Keratinocyte (primary cell): ENCODE results near the gene RBSN. TPM values are rescaled to one million over a fixed set of nuclear protein-coding genes. Genes with fewer than 3 reads are reported as not detected.

Source experiments
- DNase-seq: peaks from one replicate; pipeline ENCODE4 v3.0.0-alpha.2; 2011; ENCODE audit warnings: low read depth, missing footprints, low spot score
- FAIRE-seq: peaks from 2 replicates; lab custom pipeline; 2011; peaks lifted over from hg19 to GRCh38; lab: Jason Lieb, UNC
- H2AFZ ChIP-seq: 2 replicates; pipeline ENCODE4 v1.6.0; 2012; ENCODE audit warnings: low read length, control low read depth, inconsistent platforms; ENCODE audit not compliant: control insufficient read depth
- H3K27ac ChIP-seq: 2 replicates; pipeline ENCODE4 v1.5.1; 2011; ENCODE audit warnings: low read length; ENCODE audit not compliant: control insufficient read depth, insufficient read depth
- H3K27me3 ChIP-seq: 3 replicates; pipeline ENCODE4 v1.6.0; 2011; ENCODE audit warnings: low read length; ENCODE audit not compliant: control insufficient read depth, insufficient read depth; ENCODE audit errors: extremely low read depth
- H3K36me3 ChIP-seq, 2 experiments: 2 replicates in 1 of 2; 3 replicates in 1 of 2; pipeline ENCODE4 v1.5.1; 2011; ENCODE audit warnings: low read length in 2 of 2, mild to moderate bottlenecking in 1 of 2; ENCODE audit not compliant: control insufficient read depth in 2 of 2, insufficient read depth in 2 of 2; ENCODE audit errors: extremely low read depth in 1 of 2
- H3K4me1 ChIP-seq: 3 replicates; pipeline ENCODE4 v1.5.1; 2011; ENCODE audit warnings: low read length; ENCODE audit not compliant: control insufficient read depth, insufficient read depth; ENCODE audit errors: extremely low read depth
- H3K4me2 ChIP-seq: 3 replicates; pipeline ENCODE4 v1.6.0; 2011; ENCODE audit warnings: low read depth, low read length; ENCODE audit not compliant: control insufficient read depth, insufficient read depth; ENCODE audit errors: extremely low read depth
- H3K4me3 ChIP-seq, 3 experiments: fragments of 200-600 bp in 1 of 3; sonication (generic) in 1 of 3; 2 replicates in 2 of 3; 3 replicates in 1 of 3; pipeline ENCODE4 v1.5.1; 2011 to 2016; ENCODE audit warnings: low read length in 3 of 3, mild to moderate bottlenecking in 3 of 3, control low read depth in 2 of 3, inconsistent platforms in 1 of 3, low read depth in 1 of 3, mixed read lengths in 1 of 3, mixed run types in 1 of 3, moderate library complexity in 1 of 3; ENCODE audit not compliant: control insufficient read depth in 2 of 3, insufficient read depth in 2 of 3; ENCODE audit errors: extremely low read depth in 1 of 3
- H3K79me2 ChIP-seq: 2 replicates; pipeline ENCODE4 v1.6.0; 2012; ENCODE audit warnings: low read length; ENCODE audit not compliant: control insufficient read depth, insufficient read depth
- H3K9ac ChIP-seq: 3 replicates; pipeline ENCODE4 v1.6.0; 2011; ENCODE audit warnings: low read length; ENCODE audit not compliant: control insufficient read depth, insufficient read depth; ENCODE audit errors: extremely low read depth
- H3K9me1 ChIP-seq: 3 replicates; pipeline ENCODE4 v1.6.0; 2011; ENCODE audit warnings: low read length; ENCODE audit not compliant: control insufficient read depth, insufficient read depth; ENCODE audit errors: extremely low read depth
- H3K9me3 ChIP-seq: 2 replicates; pipeline ENCODE4 v1.5.1; 2012; ENCODE audit warnings: low read depth, low read length; ENCODE audit not compliant: control insufficient read depth
- H4K20me1 ChIP-seq: 3 replicates; pipeline ENCODE4 v1.6.0; 2011; ENCODE audit warnings: low read length; ENCODE audit not compliant: control insufficient read depth, insufficient read depth; ENCODE audit errors: extremely low read depth
- CTCF ChIP-seq, 3 experiments: IDR thresholded peaks in 1 of 3; conservative IDR thresholded peaks in 1 of 3; optimal IDR thresholded peaks in 1 of 3; 2 replicates in 2 of 3; 3 replicates in 1 of 3; pipeline versions ENCODE3 to v1.5.1; 2011; ENCODE audit warnings: low read length in 3 of 3, mild to moderate bottlenecking in 3 of 3, moderate library complexity in 2 of 3, control low read depth in 1 of 3, inconsistent platforms in 1 of 3; ENCODE audit not compliant: insufficient read depth in 2 of 3; ENCODE audit errors: extremely low read depth in 1 of 3
- EZH2 ChIP-seq: IDR thresholded peaks from one replicate; pipeline ENCODE4 v1.6.1; 2012; ENCODE audit warnings: inconsistent platforms, mild to moderate bottlenecking, low read length, moderate library complexity
- dilution Hi-C: fragments of 300-500 bp; cut with MboI; formaldehyde crosslinking; loops from one replicate; pipeline ENCODE4 v1.7.0; 2020; ENCODE audit warnings: low sequenced_read_pairs; ENCODE audit not compliant: extremely low pct_ligation_motif_present
- polyA plus RNA-seq, 5 experiments: library from polyadenylated mRNA; depleted of rRNA in 3 of 5; stranded (reverse) in 3 of 5; stranded (forward) in 1 of 5; unstranded in 1 of 5; fragments of >200 nt; gene quantifications; 1 replicate in 1 of 5; 2 replicates in 3 of 5; 3 replicates in 1 of 5; pipeline versions ENCODE4 v1.2.1 to v1.2.3, GENCODE V29; 2011 to 2012; ENCODE audit warnings: missing spikeins in 2 of 5, low read depth in 1 of 5, low replicate concordance in 1 of 5

RBSN gene
- polyA plus RNA-seq, 1 donor (not counting 4 experiments of a cell fraction or from before 2014, with no cell fraction given), result 8.4 TPM

- H3K4me1 ChIP-seq, result peaks cover 16% of the 10 kb centered on the region
- peak overlapping the region; percentile 96 for H3K9ac ChIP-seq
- no peak for TF ChIP-seq CTCF (optimal IDR thresholded peaks at IDR 0.05 in 1 of 3, IDR thresholded peaks at IDR 0.05 in 1 of 3, conservative IDR thresholded peaks at IDR 0.05 in 1 of 3; ENCODE audit: extremely low read depth in 1 of 3, insufficient read depth in 2 of 3, low read length in 3 of 3)
- TF ChIP-seq EZH2, result no peak
- H3K36me3 ChIP-seq, result no peaks in the 10 kb centered on the region
- dilution Hi-C loops, result no loop called here
- FAIRE-seq (no peak), DNase-seq (no peak)
- H3K9me1 ChIP-seq, result no peaks in the 10 kb centered on the region
- H3K9me3 ChIP-seq, result no peaks in the 10 kb centered on the region
- H4K20me1 ChIP-seq, result no peaks in the 10 kb centered on the region
- peaks cover 31% of the 10 kb centered on the region for H3K79me2 ChIP-seq
- peak overlapping the region; percentile 92 for H3K4me2 ChIP-seq
- no peaks in the 10 kb centered on the region for H3K27me3 ChIP-seq
- peak overlapping the region; percentile 95 to 99 (median 97) for H3K4me3 ChIP-seq
- H2AFZ ChIP-seq, result peak overlapping the region; percentile 98
- peak overlapping the region; percentile 87 for H3K27ac ChIP-seq
These were observed 34.6 kb downstream of the RBSN start for GRCh38 chr3:15064299-15064834.

DNA sequence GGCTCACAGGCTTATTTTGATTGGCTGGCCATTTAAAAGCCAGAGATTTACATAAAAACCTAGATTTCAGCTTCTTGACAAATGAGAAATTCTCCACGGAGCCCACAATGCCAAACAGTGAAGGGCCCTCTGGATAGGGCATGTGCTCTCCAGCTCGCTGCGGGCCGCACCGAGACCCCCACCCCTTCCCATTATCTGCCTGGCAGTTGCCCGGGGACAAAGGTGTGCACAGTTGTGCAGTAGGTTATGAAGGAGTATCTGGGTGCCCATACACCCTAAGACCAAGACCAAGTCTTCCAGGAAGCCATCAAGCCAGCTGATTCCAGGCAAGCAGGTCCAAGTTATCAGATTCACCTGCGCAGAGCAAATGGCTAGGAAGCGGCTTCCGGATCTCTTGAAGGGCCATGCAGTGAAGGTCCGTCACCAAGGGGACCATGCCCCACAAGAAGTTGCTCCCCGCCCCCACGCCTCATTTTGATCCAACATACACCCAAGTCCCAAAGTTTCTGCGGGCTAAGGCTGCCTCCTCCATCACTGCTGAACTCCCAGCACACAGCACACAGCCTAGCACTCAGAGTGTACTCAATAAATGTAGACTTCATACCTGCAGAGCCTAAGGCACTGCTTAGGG lies 35.2 kb downstream of the RBSN start:
- H3K9ac ChIP-seq, result peak overlapping the region; percentile 96
- H3K4me2 ChIP-seq, result peak overlapping the region; percentile 92
- dilution Hi-C loops, result no loop called here
- peak overlapping the region; percentile 95 to 99 (median 97) for H3K4me3 ChIP-seq
- DNase-seq, result no peak
- no peaks in the 10 kb centered on the region for H3K27me3 ChIP-seq
- no peaks in the 10 kb centered on the region for H3K9me3 ChIP-seq
- H3K9me1 ChIP-seq, result no peaks in the 10 kb centered on the region
- no peak for FAIRE-seq
- H4K20me1 ChIP-seq, result no peaks in the 10 kb centered on the region
- peaks cover 3 to 4% of the 10 kb centered on the region in 2 experiments for H3K36me3 ChIP-seq
- TF ChIP-seq EZH2 (no peak), CTCF (optimal IDR thresholded peaks at IDR 0.05 in 1 of 3, IDR thresholded peaks at IDR 0.05 in 1 of 3, conservative IDR thresholded peaks at IDR 0.05 in 1 of 3; ENCODE audit: extremely low read depth in 1 of 3, insufficient read depth in 2 of 3, low read length in 3 of 3) (no peak)
- peak overlapping the region; percentile 87 for H3K27ac ChIP-seq
- H3K79me2 ChIP-seq, result peaks cover 36% of the 10 kb centered on the region
- H2AFZ ChIP-seq, result no peak overlapping the region
- peaks cover 16% of the 10 kb centered on the region for H3K4me1 ChIP-seq
